Breast epithelium (tissue), 4 donors: Measurements from ENCODE around the gene MICAL3. TPM values are rescaled to one million over a fixed set of nuclear protein-coding genes. Genes with fewer than 3 reads are reported as not detected.
A peak's percentile ranks its signal among the peaks of the same experiment; 100 is the strongest.
"Not testable (repeated sequence)": the region's sequence is repeated elsewhere in the genome, so short reads cannot be mapped to it uniquely, and the experiment has no call there.

Source experiments
- DNase-seq, 2 donors: peaks; one replicate each; pipeline ENCODE4 v3.0.0-alpha.2; 2019; ENCODE audit warnings: low spot score in 2 of 2
- H3K27ac ChIP-seq, 2 donors: fragments of 200-600 bp; sonication (generic) in 1 of 2; one replicate each; pipeline ENCODE4 v1.5.1; 2016 to 2019; ENCODE audit warnings: mild to moderate bottlenecking in 1 of 2
- H3K27me3 ChIP-seq, 2 donors: fragments of 200-600 bp; sonication (generic) in 1 of 2; one replicate each; pipeline versions ENCODE4 v1.5.1 to v1.6.0; 2017 to 2019; ENCODE audit warnings: control low read depth in 1 of 2, mild to moderate bottlenecking in 1 of 2
- H3K36me3 ChIP-seq: fragments of 200-600 bp; one replicate; pipeline ENCODE4 v1.5.1; 2019
- H3K4me1 ChIP-seq, 2 donors: fragments of 200-600 bp; sonication (generic); one replicate each; pipeline ENCODE4 v1.5.1; 2016 to 2019; ENCODE audit warnings: control low read depth in 1 of 2
- H3K4me3 ChIP-seq, 3 donors: fragments of 200-600 bp; sonication (generic); 1 replicate in 2 of 3; 2 replicates in 1 of 3; pipeline ENCODE4 v1.5.1; 2016 to 2019; ENCODE audit warnings: mild to moderate bottlenecking in 3 of 3, moderate library complexity in 2 of 3
- H3K9me3 ChIP-seq, 2 donors: fragments of 200-600 bp; sonication (generic) in 1 of 2; one replicate each; pipeline ENCODE4 v1.5.1; 2016 to 2019; ENCODE audit warnings: control low read depth in 1 of 2
- CTCF ChIP-seq, 3 donors: fragments of 450-650 bp; IDR thresholded peaks; one replicate each; pipeline ENCODE4 v1.5.1; 2016 to 2017; ENCODE audit warnings: antibody characterized with exemption in 3 of 3, mild to moderate bottlenecking in 3 of 3, moderate library complexity in 3 of 3
- POLR2A ChIP-seq: fragments of 450-650 bp; IDR thresholded peaks from one replicate; pipeline ENCODE4 v1.6.1; 2016; ENCODE audit warnings: antibody characterized with exemption, mild to moderate bottlenecking, moderate library complexity
- POLR2AphosphoS5 ChIP-seq, 3 donors: sonication (generic); formaldehyde crosslinking; IDR thresholded peaks; one replicate each; pipeline ENCODE4 v1.6.1; 2017; ENCODE audit warnings: antibody characterized with exemption in 3 of 3
- intact Hi-C: fragments of 100-400 bp; cut with DNase I; formaldehyde crosslinking; loops from one replicate; pipeline ENCODE4 v1.15.1; 2023; ENCODE audit warnings: low total_unique reads
- total RNA-seq, 3 donors: library from RNA; depleted of rRNA; stranded (reverse); fragments of >200 nt; gene quantifications; one replicate each; pipeline ENCODE4 v1.1.0, GENCODE V29; 2016

MICAL3 gene
- total RNA-seq, 3 donors from 2014 or later: 19.5 to 42.3 (median 34.8) TPM

GRCh38 chr22:18008136-18008535, 16.2 kb downstream of the MICAL3 start:
- Histone ChIP-seq H3K4me3 (no peak overlapping the region), H3K27me3 (no peaks in the 10 kb centered on the region), H3K36me3 (no peaks in the 10 kb centered on the region), H3K4me1 (no peaks in the 10 kb centered on the region), H3K27ac (no peak overlapping the region), H3K9me3 (no peaks in the 10 kb centered on the region)
- no peak for TF ChIP-seq CTCF (IDR thresholded peaks at IDR 0.05)
- no peak for TF ChIP-seq POLR2A
- TF ChIP-seq POLR2AphosphoS5 (IDR thresholded peaks at IDR 0.05): no peak
- intact Hi-C loops: no loop called here
- no peak for DNase-seq

- Histone ChIP-seq H3K27me3 (no peaks in the 10 kb centered on the region), H3K9me3 (no peaks in the 10 kb centered on the region), H3K4me1 (no peaks in the 10 kb centered on the region), H3K27ac (peak overlapping the region in 1 of 2 donors; percentile 12), H3K36me3 (no peaks in the 10 kb centered on the region), H3K4me3 (no peak overlapping the region)
- peak in 1 of 2 donors; percentile 5 for DNase-seq
- intact Hi-C loops: no loop called here
- TF ChIP-seq POLR2AphosphoS5 (IDR thresholded peaks at IDR 0.05) (no peak), CTCF (IDR thresholded peaks at IDR 0.05) (no peak), POLR2A (no peak)
These were observed 19.0 kb downstream of the MICAL3 start for GRCh38 chr22:18005201-18005926.

GRCh38 chr22:18001894-18002315, 22.5 kb downstream of the MICAL3 start:
- H3K4me3 ChIP-seq: peak overlapping the region; percentile 69 to 94 (median 81)
- intact Hi-C loops, H3K27me3 ChIP-seq, H3K4me1 ChIP-seq, H3K9me3 ChIP-seq, H3K36me3 ChIP-seq, DNase-seq: not testable (repeated sequence)
- peak overlapping the region; percentile 91 to 95 for H3K27ac ChIP-seq

- Histone ChIP-seq H3K4me1 (no peaks in the 10 kb centered on the region), H3K27ac (peak overlapping the region; percentile 91 to 95), H3K27me3 (no peaks in the 10 kb centered on the region), H3K4me3 (peak overlapping the region; percentile 69 to 94 (median 81)), H3K36me3 (no peaks in the 10 kb centered on the region), H3K9me3 (no peaks in the 10 kb centered on the region)
- DNase-seq: peak; percentile 84 to 89
- peak; percentile 82 to 91 (median 87) for TF ChIP-seq POLR2AphosphoS5 (IDR thresholded peaks at IDR 0.05)
- peak; percentile 61 to 73 (median 64) for TF ChIP-seq CTCF (IDR thresholded peaks at IDR 0.05)
- peak; percentile 59 for TF ChIP-seq POLR2A
- intact Hi-C loops: no loop called here
These were observed 23.1 kb downstream of the MICAL3 start for GRCh38 chr22:18001040-18001893.

- H3K27ac ChIP-seq: peak overlapping the region; percentile 91 to 95
- no peaks in the 10 kb centered on the region for H3K4me1 ChIP-seq
- H3K27me3 ChIP-seq: no peaks in the 10 kb centered on the region
- no peaks in the 10 kb centered on the region for H3K9me3 ChIP-seq
- DNase-seq: peak in 1 of 2 donors; percentile 51
- TF ChIP-seq POLR2AphosphoS5 (IDR thresholded peaks at IDR 0.05) (no peak), POLR2A (no peak), CTCF (IDR thresholded peaks at IDR 0.05) (no peak)
- intact Hi-C loops: no loop called here
- peak overlapping the region; percentile 69 to 94 (median 81) for H3K4me3 ChIP-seq
- H3K36me3 ChIP-seq: no peaks in the 10 kb centered on the region
These were observed 23.8 kb downstream of the MICAL3 start for GRCh38 chr22:18000441-18001039.
